PFSK-1 (cell line): ENCODE measurements around the gene KCNQ1.

Experiments used
- POLR2AphosphoS5 ChIP-seq: IDR thresholded peaks from 2 replicates; pipeline ENCODE4 v1.6.1; 2012; ENCODE audit warnings: low read depth, mild to moderate bottlenecking, control low read depth, low read length, moderate library complexity
- REST ChIP-seq, 2 experiments: IDR thresholded peaks; 2 replicates each; pipeline versions ENCODE4 v1.6.1 to v1.8.0; 2011 to 2012; ENCODE audit warnings: low read depth in 2 of 2, low read length in 2 of 2, control low read depth in 1 of 2, inconsistent platforms in 1 of 2, mild to moderate bottlenecking in 1 of 2, moderate library complexity in 1 of 2; ENCODE audit not compliant: insufficient read depth in 1 of 2
- SIN3A ChIP-seq: IDR thresholded peaks from 2 replicates; pipeline ENCODE4 v1.6.1; 2012; ENCODE audit warnings: mild to moderate bottlenecking, low read length, moderate library complexity, borderline replicate concordance; ENCODE audit not compliant: insufficient read depth

DNA sequence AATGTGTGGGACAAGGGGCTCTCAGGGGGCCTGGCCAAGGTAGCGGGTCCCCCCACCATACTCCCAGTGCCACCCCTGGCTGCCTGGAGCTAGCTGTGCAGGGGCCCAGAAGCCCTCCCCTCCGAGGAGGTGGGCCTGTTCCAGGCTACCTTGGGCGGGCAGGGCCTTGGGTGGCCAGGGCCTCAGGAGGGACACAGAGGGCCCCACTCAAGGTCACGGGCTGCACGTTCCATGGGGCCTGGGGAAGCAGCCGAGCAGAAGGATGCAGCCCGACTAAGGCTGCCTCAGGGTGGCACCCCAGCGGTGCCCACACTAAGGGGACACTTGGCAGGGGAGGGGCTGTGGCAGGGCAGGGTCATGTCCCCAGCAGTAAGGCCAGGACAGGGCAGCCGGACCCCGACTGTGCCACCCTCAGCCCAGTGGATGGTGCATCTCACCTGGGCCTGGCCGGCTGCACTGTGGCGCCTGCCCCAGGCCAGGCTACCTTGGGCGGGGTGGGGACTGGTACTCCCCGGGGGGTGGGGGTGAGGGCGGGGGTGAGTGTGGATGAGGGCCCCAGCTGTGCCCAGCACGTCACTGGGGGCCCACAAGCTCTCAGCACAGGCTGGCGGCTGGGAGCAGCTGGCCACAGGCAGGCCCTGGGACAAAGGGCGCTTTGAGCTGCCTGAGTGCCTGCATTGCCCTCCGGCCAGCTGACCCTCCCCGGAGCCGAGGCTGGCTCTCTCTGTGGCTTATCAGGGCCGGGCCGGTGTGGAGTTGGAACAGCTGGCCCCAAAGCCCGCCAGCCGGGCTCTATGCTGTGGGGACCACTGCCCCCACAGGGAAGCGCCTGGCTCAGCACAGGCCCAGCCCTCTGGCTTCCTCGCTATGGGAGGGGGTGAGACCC, 117.1 kb downstream of the KCNQ1 start:
- TF ChIP-seq REST (IDR thresholded peaks at IDR 0.05; ENCODE audit: insufficient read depth in 1 of 2, low read depth in 2 of 2, low read length in 2 of 2) (no peak), POLR2AphosphoS5 (no peak), SIN3A (no peak)
